Suprapubic skin (tissue), 4 donors: ENCODE measurements around the gene VSTM2B. TPM values are rescaled to one million over a fixed set of nuclear protein-coding genes. Genes with fewer than 3 reads are reported as not detected.
"Not testable (repeated sequence)": the region's sequence is repeated elsewhere in the genome, so short reads cannot be mapped to it uniquely, and the experiment has no call there.

Experiments
- DNase-seq, 2 donors: peaks; one replicate each; pipeline ENCODE4 v3.0.0-alpha.2; 2019; ENCODE audit warnings: low spot score in 2 of 2
- H3K27ac ChIP-seq: fragments of 200-600 bp; sonication (generic); one replicate; pipeline ENCODE4 v1.5.1; 2019
- H3K27me3 ChIP-seq: fragments of 200-600 bp; sonication (generic); one replicate; pipeline ENCODE4 v1.5.1; 2019
- H3K36me3 ChIP-seq: fragments of 200-600 bp; sonication (generic); one replicate; pipeline ENCODE4 v1.5.1; 2019
- H3K4me1 ChIP-seq: fragments of 200-600 bp; sonication (generic); one replicate; pipeline ENCODE4 v1.5.1; 2019
- H3K4me3 ChIP-seq: fragments of 200-600 bp; sonication (generic); one replicate; pipeline ENCODE4 v1.5.1; 2019; ENCODE audit warnings: mild to moderate bottlenecking
- H3K9me3 ChIP-seq: fragments of 200-600 bp; sonication (generic); one replicate; pipeline ENCODE4 v1.5.1; 2019
- CTCF ChIP-seq, 2 donors: fragments of 200-600 bp in 1 of 2; fragments of 450-650 bp in 1 of 2; sonication (generic) in 1 of 2; IDR thresholded peaks; one replicate each; pipeline ENCODE4 v1.5.1; 2016 to 2019; ENCODE audit warnings: antibody characterized with exemption in 2 of 2, mild to moderate bottlenecking in 1 of 2, moderate library complexity in 1 of 2
- EP300 ChIP-seq: sonication (generic); formaldehyde crosslinking; IDR thresholded peaks from one replicate; pipeline ENCODE4 v1.6.1; 2017; ENCODE audit warnings: antibody characterized with exemption
- POLR2A ChIP-seq, 2 donors: fragments of 450-650 bp; IDR thresholded peaks; one replicate each; pipeline ENCODE4 v1.6.1; 2017; ENCODE audit warnings: antibody characterized with exemption in 2 of 2, mild to moderate bottlenecking in 2 of 2, moderate library complexity in 2 of 2
- POLR2AphosphoS5 ChIP-seq, 3 donors: sonication (generic); formaldehyde crosslinking; IDR thresholded peaks; one replicate each; pipeline ENCODE4 v1.6.1; 2017; ENCODE audit warnings: antibody characterized with exemption in 3 of 3
- WGBS: methylation state at CpG from one replicate; pipeline ENCODE4 v1.1.5; 2018; 5-methylcytosine and 5-hydroxymethylcytosine counted together
- total RNA-seq, 4 donors: library from RNA; depleted of rRNA; stranded (reverse); fragments of >200 nt; gene quantifications; one replicate each; pipeline ENCODE4 v1.1.0, GENCODE V29; 2016

Gene VSTM2B
- total RNA-seq, 4 donors from 2014 or later = not detected

DNA sequence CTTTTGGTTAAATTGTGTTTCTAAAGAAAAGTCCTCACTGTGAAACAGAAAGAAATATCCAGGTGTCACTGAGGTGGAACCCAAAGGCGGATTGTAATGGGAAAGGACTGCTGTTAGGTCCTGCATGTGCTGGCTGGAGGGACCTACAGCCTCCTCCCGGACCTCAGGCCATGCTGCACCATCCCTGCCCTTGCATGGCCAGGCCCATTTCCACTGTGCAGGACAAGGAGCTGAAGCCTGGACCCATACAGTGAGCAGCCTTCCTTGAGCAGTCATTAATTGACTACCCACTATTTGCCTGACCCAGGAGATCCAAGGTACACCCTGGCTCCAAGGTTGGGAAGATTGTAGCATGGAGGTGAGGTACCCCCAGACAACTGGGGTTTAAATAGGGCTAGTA lies 17.6 kb downstream of the VSTM2B start:
- Histone ChIP-seq H3K4me3 (no peak overlapping the region), H3K27ac (no peak overlapping the region), H3K27me3 (peaks cover 12% of the 10 kb centered on the region), H3K4me1 (no peaks in the 10 kb centered on the region), H3K9me3 (no peaks in the 10 kb centered on the region), H3K36me3 (no peaks in the 10 kb centered on the region)
- no peak for TF ChIP-seq POLR2A (IDR thresholded peaks at IDR 0.05)
- no peak for TF ChIP-seq POLR2AphosphoS5 (IDR thresholded peaks at IDR 0.05)
- no peak for TF ChIP-seq CTCF (IDR thresholded peaks at IDR 0.05)
- TF ChIP-seq EP300 = no peak
- peak in 1 of 2 donors; percentile 16 for DNase-seq
- 73% methylated on average over 2 of the region's 2 CpGs for WGBS

DNA sequence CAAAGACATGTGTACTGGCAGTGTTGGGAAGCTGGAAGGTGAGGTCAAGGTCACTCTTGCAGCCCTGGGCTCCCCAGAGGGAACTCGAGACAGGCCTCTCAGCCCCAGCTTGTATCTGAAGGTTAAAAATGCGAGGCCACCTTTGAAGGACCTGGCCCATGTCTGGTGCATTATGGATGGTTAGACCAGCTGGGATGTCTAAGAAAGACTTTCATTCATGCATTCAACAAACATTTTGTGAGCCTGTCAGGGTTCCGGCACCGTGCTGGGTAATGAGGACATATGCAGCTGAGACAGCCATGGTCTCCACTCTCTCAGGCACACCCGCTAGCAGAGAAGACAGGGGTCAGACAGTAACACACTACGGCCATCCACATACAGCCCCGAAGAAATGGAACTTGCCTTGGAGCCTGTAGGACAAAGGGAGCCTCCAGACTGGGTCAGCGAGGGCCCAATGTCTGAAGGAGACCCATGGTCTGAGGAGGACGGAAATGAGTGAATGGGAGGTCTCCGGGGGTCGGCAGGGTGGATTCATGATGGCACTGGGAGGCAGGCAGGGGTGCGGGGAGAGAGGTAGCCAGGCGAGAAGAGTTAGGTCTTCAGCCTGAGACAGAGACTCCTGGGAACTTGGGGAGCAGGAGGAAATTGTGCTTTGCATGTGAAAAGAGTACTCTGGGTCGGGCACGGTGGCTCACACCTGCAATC lies 19.0 kb downstream of the VSTM2B start:
- Histone ChIP-seq H3K9me3 (no peaks in the 10 kb centered on the region), H3K4me3 (no peak overlapping the region), H3K27ac (no peak overlapping the region), H3K4me1 (no peaks in the 10 kb centered on the region), H3K27me3 (no peaks in the 10 kb centered on the region), H3K36me3 (no peaks in the 10 kb centered on the region)
- WGBS = 86% methylated on average over 15 of the region's 15 CpGs
- DNase-seq = peak in 1 of 2 donors; percentile 75
- no peak for TF ChIP-seq EP300
- no peak for TF ChIP-seq POLR2A (IDR thresholded peaks at IDR 0.05)
- no peak for TF ChIP-seq CTCF (IDR thresholded peaks at IDR 0.05)
- TF ChIP-seq POLR2AphosphoS5 (IDR thresholded peaks at IDR 0.05) = no peak

DNA sequence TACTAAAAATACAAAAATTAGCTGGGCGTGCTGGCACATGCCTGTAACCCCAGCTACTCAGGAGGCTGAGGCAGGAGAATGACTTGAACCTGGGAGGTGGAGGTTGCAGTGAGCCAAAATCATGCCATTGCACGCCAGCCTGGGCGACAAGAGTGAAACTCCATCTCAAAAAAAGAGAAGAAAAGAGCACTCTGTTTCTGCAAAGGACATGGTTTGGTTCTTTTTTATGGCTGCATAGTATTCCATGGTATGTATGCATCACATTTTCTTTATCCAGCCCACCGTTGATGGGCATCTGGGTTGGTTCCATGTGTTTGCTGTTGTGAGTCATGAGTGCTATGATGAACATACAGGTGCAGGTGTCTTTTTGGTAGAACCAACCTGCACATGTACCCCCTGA lies 19.7 kb downstream of the VSTM2B start:
- H3K9me3 ChIP-seq, H3K36me3 ChIP-seq, DNase-seq, H3K4me1 ChIP-seq, H3K27ac ChIP-seq, H3K4me3 ChIP-seq, H3K27me3 ChIP-seq: not testable (repeated sequence)
- 92% methylated on average over 4 of the region's 4 CpGs for WGBS

- Histone ChIP-seq H3K27ac (no peak overlapping the region), H3K27me3 (no peaks in the 10 kb centered on the region), H3K4me1 (no peaks in the 10 kb centered on the region), H3K9me3 (no peaks in the 10 kb centered on the region), H3K36me3 (no peaks in the 10 kb centered on the region), H3K4me3 (no peak overlapping the region)
- TF ChIP-seq CTCF (IDR thresholded peaks at IDR 0.05) (no peak), POLR2A (IDR thresholded peaks at IDR 0.05) (no peak), EP300 (no peak), POLR2AphosphoS5 (IDR thresholded peaks at IDR 0.05) (no peak)
- WGBS = 76% methylated on average over 8 of the region's 8 CpGs
- peak in 1 of 2 donors; percentile 59 for DNase-seq
Observed at GRCh38 chr19:29545866-29546582, 20.2 kb downstream of the VSTM2B start.

GRCh38 chr19:29546583-29547190 lies 20.9 kb downstream of the VSTM2B start:
- TF ChIP-seq EP300 (no peak), POLR2AphosphoS5 (IDR thresholded peaks at IDR 0.05) (no peak), CTCF (IDR thresholded peaks at IDR 0.05) (no peak), POLR2A (IDR thresholded peaks at IDR 0.05) (no peak)
- Histone ChIP-seq H3K9me3 (no peaks in the 10 kb centered on the region), H3K4me1 (no peaks in the 10 kb centered on the region), H3K27ac (no peak overlapping the region), H3K4me3 (no peak overlapping the region), H3K27me3 (no peaks in the 10 kb centered on the region), H3K36me3 (no peaks in the 10 kb centered on the region)
- DNase-seq = peak; percentile 18 to 50
- 57% methylated on average over 3 of the region's 10 CpGs for WGBS
